ENCODE measurements around the gene TTC38.

Gene TTC38

DNA sequence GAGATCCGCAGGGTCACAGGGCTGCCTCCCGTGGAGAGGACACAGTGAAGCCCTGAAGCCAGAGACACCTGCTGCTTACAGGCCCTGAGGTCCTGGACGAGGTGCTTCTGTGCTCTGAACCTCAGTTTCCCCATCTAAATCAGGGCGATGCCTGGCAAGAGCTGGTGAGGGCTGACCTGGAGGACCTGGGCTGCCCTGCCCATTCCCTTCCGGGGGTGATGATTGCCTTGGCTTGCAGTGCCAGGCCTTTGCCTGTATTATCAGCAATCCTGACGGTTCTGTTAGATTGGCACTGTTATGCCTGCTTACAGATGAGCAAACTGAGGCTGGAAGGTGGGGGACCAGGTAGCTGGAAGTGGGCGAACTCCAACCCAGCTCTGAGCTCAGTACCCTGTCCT, 21.0 kb downstream of the TTC38 start:
- no peak for DNase-seq
- ChIA-PET POLR2A (interaction anchor here (0.6 to 1.5 kb wide), 4 partner anchors 8 to 67 kb away, joined by 3 to 5 read pairs (median 4); partner anchors contain the start of genes CDPF1, GTSE1 and TTC38), CTCF (interaction anchor here (0.8 to 2.2 kb wide), 4 partner anchors 19 to 292 kb away, joined by 3 to 9 read pairs (median 4); partner anchors contain the start of gene CDPF1)
- 96% methylated on average over 7 of the region's 7 CpGs for WGBS (ENCODE audit: insufficient coverage)
- Histone ChIP-seq H3K9me3 (ENCODE audit: control extremely low read depth in 1 of 5, control insufficient read depth in 4 of 5, insufficient read depth in 2 of 5, low read depth in 1 of 5, low read length in 4 of 5) (peaks cover 0 to 3% (median 0%) of the 10 kb centered on the region in 5 experiments), H3K36me3 (ENCODE audit: control insufficient read depth in 4 of 4, insufficient read depth in 4 of 4, low read length in 3 of 4) (peaks cover 6 to 48% (median 25%) of the 10 kb centered on the region in 4 experiments), H3K27ac (ENCODE audit: insufficient read depth in 1 of 2, low read depth in 1 of 2, low read length in 2 of 2, poor library complexity in 1 of 2, severe bottlenecking in 2 of 2) (no peak overlapping the region), H3K4me3 (ENCODE audit: control insufficient read depth in 1 of 7, extremely low read depth in 1 of 7, insufficient read depth in 4 of 7, low read depth in 2 of 7, low read length in 6 of 7) (peak overlapping the region in 3 of 7 experiments; percentile 21 to 60 (median 45)), H3K4me1 (ENCODE audit: control extremely low read depth in 1 of 4, control insufficient read depth in 4 of 4, insufficient read depth in 4 of 4, low read length in 3 of 4) (peaks cover 3 to 54% (median 35%) of the 10 kb centered on the region in 4 experiments), H3K27me3 (replicated peaks in 2 of 5; ENCODE audit: control insufficient read depth in 4 of 5, insufficient read depth in 5 of 5, low read length in 4 of 5) (no peaks in the 10 kb centered on the region)

DNA sequence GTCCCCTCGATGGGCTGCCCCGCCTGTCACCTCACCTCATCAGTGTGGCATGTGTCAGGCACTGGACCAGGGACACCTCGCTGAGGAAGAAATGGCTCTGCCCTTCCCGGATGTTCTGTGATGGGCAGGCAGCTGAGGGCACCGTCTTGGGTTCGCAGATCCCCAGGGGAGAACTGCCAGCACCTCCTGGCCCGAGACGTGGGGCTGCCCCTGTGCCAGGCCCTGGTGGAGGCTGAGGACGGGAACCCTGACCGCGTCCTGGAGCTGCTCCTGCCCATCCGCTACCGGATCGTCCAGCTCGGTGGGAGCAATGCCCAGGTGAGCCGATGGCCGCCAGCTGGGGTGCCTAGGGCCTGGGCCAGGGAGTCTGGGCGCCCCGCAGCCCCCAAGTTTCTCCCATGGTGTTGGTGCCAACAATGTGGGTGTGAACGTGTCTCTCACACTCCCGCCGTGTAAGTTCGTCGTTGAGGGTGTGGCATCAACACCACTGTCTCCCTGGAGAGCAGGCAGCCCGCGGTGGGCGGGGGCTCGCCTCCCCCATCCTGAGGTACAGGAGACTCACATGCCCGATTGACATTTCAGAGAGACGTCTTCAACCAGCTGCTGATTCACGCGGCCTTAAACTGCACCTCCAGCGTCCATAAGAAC, 21.6 kb downstream of the TTC38 start:
- peaks cover 3 to 43% (median 22%) of the 10 kb centered on the region in 4 experiments for H3K36me3 ChIP-seq (ENCODE audit: control insufficient read depth in 4 of 4, insufficient read depth in 4 of 4, low read length in 3 of 4)
- WGBS (ENCODE audit: insufficient coverage): 97% methylated on average over 33 of the region's 33 CpGs
- ChIA-PET CTCF (interaction anchor here (0.8 to 2.2 kb wide), 4 partner anchors 20 to 167 kb away, joined by 3 to 9 read pairs (median 4); partner anchors contain the start of gene CDPF1), POLR2A (interaction anchor here (0.6 to 1.5 kb wide), 2 partner anchors 22 to 68 kb away, joined by 3 to 5 read pairs; partner anchors contain the start of gene TTC38)
- no peak overlapping the region for H3K27ac ChIP-seq (ENCODE audit: insufficient read depth in 1 of 2, low read depth in 1 of 2, low read length in 2 of 2, poor library complexity in 1 of 2, severe bottlenecking in 2 of 2)
- DNase-seq: no peak
- no peaks in the 10 kb centered on the region for H3K27me3 ChIP-seq (replicated peaks in 2 of 5; ENCODE audit: control insufficient read depth in 4 of 5, insufficient read depth in 5 of 5, low read length in 4 of 5)
- peaks cover 3 to 57% (median 36%) of the 10 kb centered on the region in 4 experiments for H3K4me1 ChIP-seq (ENCODE audit: control extremely low read depth in 1 of 4, control insufficient read depth in 4 of 4, insufficient read depth in 4 of 4, low read length in 3 of 4)
- H3K4me3 ChIP-seq (ENCODE audit: control insufficient read depth in 1 of 7, extremely low read depth in 1 of 7, insufficient read depth in 4 of 7, low read depth in 2 of 7, low read length in 6 of 7): no peak overlapping the region
- peaks cover 0 to 3% (median 0%) of the 10 kb centered on the region in 5 experiments for H3K9me3 ChIP-seq (ENCODE audit: control extremely low read depth in 1 of 5, control insufficient read depth in 4 of 5, insufficient read depth in 2 of 5, low read depth in 1 of 5, low read length in 4 of 5)

DNA sequence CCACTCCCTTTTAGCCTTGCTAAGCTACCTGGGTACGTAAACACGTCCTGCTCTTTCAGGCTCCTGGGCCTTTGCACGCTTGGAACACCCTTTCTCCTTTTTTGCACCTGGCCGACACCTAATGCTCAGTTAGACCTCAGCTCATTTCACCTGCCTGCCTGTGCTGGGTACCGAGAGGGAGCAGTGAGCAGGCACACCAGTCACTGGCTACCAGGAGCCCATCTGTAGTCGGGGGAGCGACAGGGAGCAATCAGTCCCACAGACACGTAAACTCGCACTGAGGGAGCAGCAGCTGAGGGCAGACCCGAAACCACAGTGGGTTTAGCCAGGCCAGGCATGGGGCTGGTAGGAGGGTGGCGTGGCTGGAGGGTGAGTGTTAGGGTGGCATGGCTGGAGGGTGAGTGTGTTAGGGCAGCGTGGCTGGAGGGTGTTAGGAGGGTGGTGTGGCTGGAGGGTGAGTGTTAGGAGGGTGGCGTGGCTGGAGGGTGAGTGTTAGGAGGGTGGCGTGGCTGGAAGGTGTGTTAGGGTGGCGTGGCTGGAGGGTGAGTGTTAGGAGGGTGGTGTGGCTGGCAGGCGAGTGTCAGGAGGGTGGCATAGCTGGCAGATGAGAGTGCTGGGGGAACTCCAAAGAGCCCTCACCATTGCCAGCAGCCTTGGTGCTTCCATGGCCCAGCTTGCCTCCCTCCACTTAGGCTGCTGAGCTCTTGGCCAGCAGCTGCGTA, 22.5 kb downstream of the TTC38 start:
- POLR2A ChIA-PET: no interaction called here
- H3K27ac ChIP-seq (ENCODE audit: insufficient read depth in 1 of 2, low read depth in 1 of 2, low read length in 2 of 2, poor library complexity in 1 of 2, severe bottlenecking in 2 of 2): no peak overlapping the region
- no peak for DNase-seq
- peaks cover 3 to 60% (median 39%) of the 10 kb centered on the region in 4 experiments for H3K4me1 ChIP-seq (ENCODE audit: control extremely low read depth in 1 of 4, control insufficient read depth in 4 of 4, insufficient read depth in 4 of 4, low read length in 3 of 4)
- no peaks in the 10 kb centered on the region for H3K27me3 ChIP-seq (replicated peaks in 2 of 5; ENCODE audit: control insufficient read depth in 4 of 5, insufficient read depth in 5 of 5, low read length in 4 of 5)
- peaks cover 0 to 3% (median 0%) of the 10 kb centered on the region in 5 experiments for H3K9me3 ChIP-seq (ENCODE audit: control extremely low read depth in 1 of 5, control insufficient read depth in 4 of 5, insufficient read depth in 2 of 5, low read depth in 1 of 5, low read length in 4 of 5)
- CTCF ChIA-PET: interaction anchor here (1.0 to 1.8 kb wide), 2 partner anchors 23 to 27 kb away, joined by 3 to 4 read pairs; partner anchors contain the start of gene PKDREJ
- 95% methylated on average over 14 of the region's 17 CpGs for WGBS (ENCODE audit: insufficient coverage)
- peaks cover 0 to 37% (median 16%) of the 10 kb centered on the region in 4 experiments for H3K36me3 ChIP-seq (ENCODE audit: control insufficient read depth in 4 of 4, insufficient read depth in 4 of 4, low read length in 3 of 4)
- H3K4me3 ChIP-seq (ENCODE audit: control insufficient read depth in 1 of 7, extremely low read depth in 1 of 7, insufficient read depth in 4 of 7, low read depth in 2 of 7, low read length in 6 of 7): no peak overlapping the region

DNA sequence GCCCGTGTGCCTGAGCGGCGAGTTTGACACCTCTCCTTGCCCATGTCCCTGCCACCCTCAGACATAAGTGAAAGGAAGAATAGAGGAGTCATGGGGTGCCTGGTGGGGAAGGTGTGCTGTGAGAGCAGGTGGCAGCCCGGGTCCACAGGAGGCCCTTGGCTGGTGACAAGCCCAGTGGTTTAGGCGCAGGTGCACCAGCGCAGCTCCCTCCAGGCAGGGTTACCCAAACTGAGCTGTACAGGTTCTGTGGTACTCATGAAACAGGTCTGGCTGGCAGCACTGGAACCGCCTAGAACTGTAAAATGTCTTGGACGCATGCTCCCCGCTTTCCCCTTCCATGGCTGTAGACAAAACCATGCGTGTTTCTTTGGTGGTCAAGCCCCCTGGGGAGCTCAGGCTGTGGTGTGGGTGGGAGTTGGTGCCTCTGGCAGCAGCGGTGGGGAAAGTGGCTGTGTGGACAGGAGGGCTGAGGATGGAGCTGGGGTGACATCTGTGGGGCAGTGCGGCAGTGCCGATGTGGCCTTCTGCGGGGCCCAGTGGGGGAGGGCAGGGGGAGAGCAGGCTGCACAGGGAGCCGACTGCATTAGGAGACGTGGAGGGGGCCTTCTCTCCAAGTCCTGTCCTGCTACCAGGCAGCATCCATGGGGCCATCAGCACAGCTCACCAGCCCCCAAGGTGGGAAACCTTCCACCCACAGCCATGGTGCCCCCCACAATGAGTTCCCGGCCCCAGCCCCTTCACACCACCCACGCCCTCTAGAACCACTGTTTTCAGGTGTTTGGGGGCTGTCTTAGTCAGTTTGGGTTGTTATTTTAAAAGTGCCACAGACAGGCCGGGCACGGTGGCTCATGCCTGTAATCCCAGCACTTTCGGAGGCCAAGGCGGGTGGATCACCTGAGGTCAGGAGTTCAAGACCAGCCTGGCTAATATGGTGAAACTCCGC, 23.3 kb downstream of the TTC38 start:
- ChIA-PET POLR2A (no interaction called here), CTCF (interaction anchor here (1.0 to 1.8 kb wide), 2 partner anchors 22 to 28 kb away, joined by 3 to 4 read pairs; partner anchors contain the start of gene PKDREJ)
- Histone ChIP-seq H3K36me3 (ENCODE audit: control insufficient read depth in 4 of 4, insufficient read depth in 4 of 4, low read length in 3 of 4) (peaks cover 0 to 33% (median 14%) of the 10 kb centered on the region in 4 experiments), H3K27ac (ENCODE audit: insufficient read depth in 1 of 2, low read depth in 1 of 2, low read length in 2 of 2, poor library complexity in 1 of 2, severe bottlenecking in 2 of 2) (no peak overlapping the region), H3K27me3 (replicated peaks in 2 of 5; ENCODE audit: control insufficient read depth in 4 of 5, insufficient read depth in 5 of 5, low read length in 4 of 5) (no peaks in the 10 kb centered on the region), H3K9me3 (ENCODE audit: control extremely low read depth in 1 of 5, control insufficient read depth in 4 of 5, insufficient read depth in 2 of 5, low read depth in 1 of 5, low read length in 4 of 5) (peaks cover 0 to 3% (median 0%) of the 10 kb centered on the region in 5 experiments), H3K4me1 (ENCODE audit: control extremely low read depth in 1 of 4, control insufficient read depth in 4 of 4, insufficient read depth in 4 of 4, low read length in 3 of 4) (peaks cover 3 to 69% (median 47%) of the 10 kb centered on the region in 4 experiments), H3K4me3 (ENCODE audit: control insufficient read depth in 1 of 7, extremely low read depth in 1 of 7, insufficient read depth in 4 of 7, low read depth in 2 of 7, low read length in 6 of 7) (no peak overlapping the region)
- 99% methylated on average over 11 of the region's 23 CpGs for WGBS (ENCODE audit: insufficient coverage)
- no peak for DNase-seq

DNA sequence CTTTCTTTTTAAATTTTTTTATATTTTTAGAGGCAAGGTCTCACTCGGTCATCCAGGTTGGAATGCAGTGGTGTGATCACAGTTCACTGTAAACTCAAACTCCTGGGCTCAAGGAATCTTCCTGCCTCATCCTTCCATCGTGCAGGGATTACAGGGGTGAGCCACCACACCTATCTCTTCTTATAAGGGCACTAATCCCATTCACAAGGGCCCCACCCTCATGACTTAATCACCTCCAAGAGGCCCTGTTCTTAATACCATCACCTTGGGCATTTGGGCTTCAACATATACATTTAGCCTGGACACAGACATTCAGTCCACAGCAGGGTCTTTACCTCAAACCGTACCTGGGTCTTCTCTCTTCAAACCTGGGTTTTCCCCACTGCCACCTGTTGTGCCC, 24.4 kb downstream of the TTC38 start:
- Histone ChIP-seq H3K4me1 (ENCODE audit: control extremely low read depth in 1 of 4, control insufficient read depth in 4 of 4, insufficient read depth in 4 of 4, low read length in 3 of 4) (peaks cover 3 to 70% (median 51%) of the 10 kb centered on the region in 4 experiments), H3K36me3 (ENCODE audit: control insufficient read depth in 4 of 4, insufficient read depth in 4 of 4, low read length in 3 of 4) (peaks cover 0 to 25% (median 11%) of the 10 kb centered on the region in 4 experiments), H3K9me3 (ENCODE audit: control extremely low read depth in 1 of 5, control insufficient read depth in 4 of 5, insufficient read depth in 2 of 5, low read depth in 1 of 5, low read length in 4 of 5) (peaks cover 0 to 3% (median 0%) of the 10 kb centered on the region in 5 experiments), H3K27me3 (replicated peaks in 2 of 5; ENCODE audit: control insufficient read depth in 4 of 5, insufficient read depth in 5 of 5, low read length in 4 of 5) (no peaks in the 10 kb centered on the region), H3K4me3 (ENCODE audit: control insufficient read depth in 1 of 7, extremely low read depth in 1 of 7, insufficient read depth in 4 of 7, low read depth in 2 of 7, low read length in 6 of 7) (no peak overlapping the region), H3K27ac (ENCODE audit: insufficient read depth in 1 of 2, low read depth in 1 of 2, low read length in 2 of 2, poor library complexity in 1 of 2, severe bottlenecking in 2 of 2) (no peak overlapping the region)
- no peak for DNase-seq
- WGBS (ENCODE audit: insufficient coverage): 100% methylated on average over 3 of the region's 3 CpGs
- ChIA-PET POLR2A (no interaction called here), CTCF (no interaction called here)

DNA sequence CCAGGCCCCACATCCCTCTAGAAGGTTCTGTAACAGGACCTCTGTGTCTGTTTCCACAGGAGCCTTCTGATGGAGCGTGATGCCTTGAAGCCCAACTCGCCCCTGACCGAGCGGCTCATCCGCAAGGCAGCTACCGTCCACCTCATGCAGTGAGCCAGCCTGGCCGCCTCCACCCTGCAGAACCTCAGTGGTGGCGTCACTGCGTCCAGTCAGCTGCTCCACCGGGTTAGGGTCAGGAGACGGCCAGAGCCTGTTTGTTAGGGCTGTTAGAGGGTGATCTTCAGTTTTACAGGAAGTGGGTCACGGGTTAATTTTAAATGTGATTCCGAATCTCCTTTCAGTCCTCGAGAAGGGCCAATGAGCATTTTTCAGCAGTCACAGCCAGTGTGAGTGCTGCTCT, 24.9 kb downstream of the TTC38 start:
- Histone ChIP-seq H3K27me3 (replicated peaks in 2 of 5; ENCODE audit: control insufficient read depth in 4 of 5, insufficient read depth in 5 of 5, low read length in 4 of 5) (no peaks in the 10 kb centered on the region), H3K4me1 (ENCODE audit: control extremely low read depth in 1 of 4, control insufficient read depth in 4 of 4, insufficient read depth in 4 of 4, low read length in 3 of 4) (peaks cover 4 to 70% (median 50%) of the 10 kb centered on the region in 4 experiments), H3K36me3 (ENCODE audit: control insufficient read depth in 4 of 4, insufficient read depth in 4 of 4, low read length in 3 of 4) (peaks cover 0 to 22% (median 11%) of the 10 kb centered on the region in 4 experiments), H3K4me3 (ENCODE audit: control insufficient read depth in 1 of 7, extremely low read depth in 1 of 7, insufficient read depth in 4 of 7, low read depth in 2 of 7, low read length in 6 of 7) (no peak overlapping the region), H3K9me3 (ENCODE audit: control extremely low read depth in 1 of 5, control insufficient read depth in 4 of 5, insufficient read depth in 2 of 5, low read depth in 1 of 5, low read length in 4 of 5) (peaks cover 0 to 3% (median 0%) of the 10 kb centered on the region in 5 experiments), H3K27ac (ENCODE audit: insufficient read depth in 1 of 2, low read depth in 1 of 2, low read length in 2 of 2, poor library complexity in 1 of 2, severe bottlenecking in 2 of 2) (no peak overlapping the region)
- ChIA-PET CTCF (no interaction called here), POLR2A (no interaction called here)
- 92% methylated on average over 14 of the region's 14 CpGs for WGBS (ENCODE audit: insufficient coverage)
- DNase-seq: no peak

Data from common myeloid progenitor, CD34-positive (primary cell).